COLO668 (cell line): ENCODE results near the gene DEFB132.
"Not testable (repeated sequence)": the region's sequence is repeated elsewhere in the genome, so short reads cannot be mapped to it uniquely, and the experiment has no call there.

Source experiments
- DNase-seq: peaks from one replicate; lab custom pipeline; 2025; ENCODE audit not compliant: unreplicated experiment; lab: John Stamatoyannopoulos, UW

The DEFB132 gene

GRCh38 chr20:257419-257818, at the start of gene DEFB132:
Gene DEFB132, plus strand, starts transcription at chr20:257724. Its CDS starts 55 bp downstream, at chr20:257779.
- no peak for DNase-seq

- DNase-seq, result peak; percentile 8
Measured at GRCh38 chr20:208942-209566, 48.5 kb upstream of the DEFB132 start.

- DNase-seq, result no peak
Measured at GRCh38 chr20:210809-211502, 46.6 kb upstream of the DEFB132 start.

- no peak for DNase-seq
Measured at GRCh38 chr20:214383-214782, 43.1 kb upstream of the DEFB132 start.

- DNase-seq, result no peak
Measured at GRCh38 chr20:215796-216195, 41.7 kb upstream of the DEFB132 start.

GRCh38 chr20:217266-217665, 40.3 kb upstream of the DEFB132 start:
- no peak for DNase-seq

GRCh38 chr20:219290-220115, 38.0 kb upstream of the DEFB132 start:
- DNase-seq, result no peak

- DNase-seq, result no peak
Measured at GRCh38 chr20:221258-221830, 36.2 kb upstream of the DEFB132 start.

- DNase-seq, result not testable (repeated sequence)
Measured at GRCh38 chr20:225879-226278, 31.6 kb upstream of the DEFB132 start.

GRCh38 chr20:226958-227357, 30.6 kb upstream of the DEFB132 start, which contains the start of gene DEFB129:
Gene DEFB129, plus strand, starts transcription at chr20:227258. Its CDS starts 31 bp downstream, at chr20:227289.
- DNase-seq, result no peak

- no peak for DNase-seq
Measured at GRCh38 chr20:227439-228105, 30.0 kb upstream of the DEFB132 start.

GRCh38 chr20:235891-236290, 21.6 kb upstream of the DEFB132 start:
- DNase-seq, result no peak

- DNase-seq, result no peak
Measured at GRCh38 chr20:237489-237888, 20.0 kb upstream of the DEFB132 start.

- no peak for DNase-seq
Measured at GRCh38 chr20:237929-238328, 19.6 kb upstream of the DEFB132 start.

- DNase-seq, result no peak
Measured at GRCh38 chr20:242905-243304, 14.6 kb upstream of the DEFB132 start.

GRCh38 chr20:251354-251753, 6.2 kb upstream of the DEFB132 start:
- no peak for DNase-seq

- no peak for DNase-seq
Measured at GRCh38 chr20:252801-253200, 4.7 kb upstream of the DEFB132 start.

- not testable (repeated sequence) for DNase-seq
Measured at GRCh38 chr20:253447-253846, 4.1 kb upstream of the DEFB132 start.

GRCh38 chr20:258269-258858, 840 bp downstream of the DEFB132 start:
- DNase-seq, result no peak

- no peak for DNase-seq
Measured at GRCh38 chr20:258963-259362, 1.4 kb downstream of the DEFB132 start.

- no peak for DNase-seq
Measured at GRCh38 chr20:259981-260380, 2.5 kb downstream of the DEFB132 start.
